ENCODE results near the gene CETN3.

Gene CETN3

GRCh38 chr5:90409318-90410177, at the start of gene CETN3:
CETN3 (minus strand) TSS chr5:90409756; CDS start chr5:90409661, 95 bp downstream.
- no peaks in the 10 kb centered on the region for H3K36me3 ChIP-seq (ENCODE audit: control insufficient read depth, insufficient read depth, low read length)
- H3K9ac ChIP-seq (ENCODE audit: low read length): peak within 1 kb of the TSS; percentile 99
- peak within 1 kb of the TSS; percentile 94 for H3K4me3 ChIP-seq (ENCODE audit: low read length)
- peaks cover 3% of the 10 kb centered on the region for H3K4me1 ChIP-seq (ENCODE audit: control insufficient read depth, insufficient read depth, low read length)
- no peaks in the 10 kb centered on the region for H3K27me3 ChIP-seq (ENCODE audit: control insufficient read depth, insufficient read depth, low read length)
- H3K27ac ChIP-seq (ENCODE audit: low read depth, low read length): peak within 1 kb of the TSS; percentile 98

- Histone ChIP-seq H3K27ac (ENCODE audit: low read depth, low read length) (no peak overlapping the region), H3K36me3 (ENCODE audit: control insufficient read depth, insufficient read depth, low read length) (no peaks in the 10 kb centered on the region), H3K9ac (ENCODE audit: low read length) (no peak overlapping the region), H3K4me1 (ENCODE audit: control insufficient read depth, insufficient read depth, low read length) (no peaks in the 10 kb centered on the region), H3K27me3 (ENCODE audit: control insufficient read depth, insufficient read depth, low read length) (no peaks in the 10 kb centered on the region), H3K4me3 (ENCODE audit: low read length) (no peak overlapping the region)
Observed at GRCh38 chr5:90446961-90447360, 37.4 kb upstream of the CETN3 start.

- H3K4me3 ChIP-seq (ENCODE audit: low read length): no peak overlapping the region
- no peak overlapping the region for H3K27ac ChIP-seq (ENCODE audit: low read depth, low read length)
- no peak overlapping the region for H3K9ac ChIP-seq (ENCODE audit: low read length)
- no peaks in the 10 kb centered on the region for H3K36me3 ChIP-seq (ENCODE audit: control insufficient read depth, insufficient read depth, low read length)
- no peaks in the 10 kb centered on the region for H3K27me3 ChIP-seq (ENCODE audit: control insufficient read depth, insufficient read depth, low read length)
- no peaks in the 10 kb centered on the region for H3K4me1 ChIP-seq (ENCODE audit: control insufficient read depth, insufficient read depth, low read length)
Observed at GRCh38 chr5:90440644-90441043, 31.1 kb upstream of the CETN3 start.

GRCh38 chr5:90438100-90438499, 28.5 kb upstream of the CETN3 start:
- H3K36me3 ChIP-seq (ENCODE audit: control insufficient read depth, insufficient read depth, low read length): no peaks in the 10 kb centered on the region
- H3K4me3 ChIP-seq (ENCODE audit: low read length): no peak overlapping the region
- no peak overlapping the region for H3K9ac ChIP-seq (ENCODE audit: low read length)
- no peaks in the 10 kb centered on the region for H3K27me3 ChIP-seq (ENCODE audit: control insufficient read depth, insufficient read depth, low read length)
- no peak overlapping the region for H3K27ac ChIP-seq (ENCODE audit: low read depth, low read length)
- no peaks in the 10 kb centered on the region for H3K4me1 ChIP-seq (ENCODE audit: control insufficient read depth, insufficient read depth, low read length)

GRCh38 chr5:90437663-90438062, 28.1 kb upstream of the CETN3 start:
- Histone ChIP-seq H3K9ac (ENCODE audit: low read length) (no peak overlapping the region), H3K4me1 (ENCODE audit: control insufficient read depth, insufficient read depth, low read length) (no peaks in the 10 kb centered on the region), H3K4me3 (ENCODE audit: low read length) (no peak overlapping the region), H3K36me3 (ENCODE audit: control insufficient read depth, insufficient read depth, low read length) (no peaks in the 10 kb centered on the region), H3K27me3 (ENCODE audit: control insufficient read depth, insufficient read depth, low read length) (no peaks in the 10 kb centered on the region), H3K27ac (ENCODE audit: low read depth, low read length) (no peak overlapping the region)

- Histone ChIP-seq H3K9ac (ENCODE audit: low read length) (no peak overlapping the region), H3K4me3 (ENCODE audit: low read length) (no peak overlapping the region), H3K27ac (ENCODE audit: low read depth, low read length) (no peak overlapping the region), H3K36me3 (ENCODE audit: control insufficient read depth, insufficient read depth, low read length) (no peaks in the 10 kb centered on the region), H3K4me1 (ENCODE audit: control insufficient read depth, insufficient read depth, low read length) (no peaks in the 10 kb centered on the region), H3K27me3 (ENCODE audit: control insufficient read depth, insufficient read depth, low read length) (no peaks in the 10 kb centered on the region)
Observed at GRCh38 chr5:90434116-90434714, 24.7 kb upstream of the CETN3 start.

GRCh38 chr5:90424245-90424644, 14.7 kb upstream of the CETN3 start:
- H3K4me1 ChIP-seq (ENCODE audit: control insufficient read depth, insufficient read depth, low read length): no peaks in the 10 kb centered on the region
- no peak overlapping the region for H3K27ac ChIP-seq (ENCODE audit: low read depth, low read length)
- H3K9ac ChIP-seq (ENCODE audit: low read length): no peak overlapping the region
- H3K4me3 ChIP-seq (ENCODE audit: low read length): no peak overlapping the region
- no peaks in the 10 kb centered on the region for H3K36me3 ChIP-seq (ENCODE audit: control insufficient read depth, insufficient read depth, low read length)
- no peaks in the 10 kb centered on the region for H3K27me3 ChIP-seq (ENCODE audit: control insufficient read depth, insufficient read depth, low read length)

- Histone ChIP-seq H3K9ac (ENCODE audit: low read length) (no peak overlapping the region), H3K4me1 (ENCODE audit: control insufficient read depth, insufficient read depth, low read length) (no peaks in the 10 kb centered on the region), H3K27me3 (ENCODE audit: control insufficient read depth, insufficient read depth, low read length) (no peaks in the 10 kb centered on the region), H3K27ac (ENCODE audit: low read depth, low read length) (no peak overlapping the region), H3K4me3 (ENCODE audit: low read length) (no peak overlapping the region), H3K36me3 (ENCODE audit: control insufficient read depth, insufficient read depth, low read length) (no peaks in the 10 kb centered on the region)
Observed at GRCh38 chr5:90421136-90421535, 11.6 kb upstream of the CETN3 start.

- H3K36me3 ChIP-seq (ENCODE audit: control insufficient read depth, insufficient read depth, low read length): no peaks in the 10 kb centered on the region
- H3K27ac ChIP-seq (ENCODE audit: low read depth, low read length): no peak overlapping the region
- H3K4me1 ChIP-seq (ENCODE audit: control insufficient read depth, insufficient read depth, low read length): no peaks in the 10 kb centered on the region
- H3K27me3 ChIP-seq (ENCODE audit: control insufficient read depth, insufficient read depth, low read length): no peaks in the 10 kb centered on the region
- no peak overlapping the region for H3K9ac ChIP-seq (ENCODE audit: low read length)
- H3K4me3 ChIP-seq (ENCODE audit: low read length): no peak overlapping the region
Observed at GRCh38 chr5:90418214-90418613, 8.7 kb upstream of the CETN3 start.

GRCh38 chr5:90410178-90410762, 714 bp upstream of the CETN3 start:
- H3K27ac ChIP-seq (ENCODE audit: low read depth, low read length): peak overlapping the region; percentile 94
- H3K27me3 ChIP-seq (ENCODE audit: control insufficient read depth, insufficient read depth, low read length): no peaks in the 10 kb centered on the region
- peak overlapping the region; percentile 85 for H3K4me3 ChIP-seq (ENCODE audit: low read length)
- peak overlapping the region; percentile 96 for H3K9ac ChIP-seq (ENCODE audit: low read length)
- no peaks in the 10 kb centered on the region for H3K36me3 ChIP-seq (ENCODE audit: control insufficient read depth, insufficient read depth, low read length)
- peaks cover 3% of the 10 kb centered on the region for H3K4me1 ChIP-seq (ENCODE audit: control insufficient read depth, insufficient read depth, low read length)

GRCh38 chr5:90408571-90409317, 812 bp downstream of the CETN3 start:
- H3K27me3 ChIP-seq (ENCODE audit: control insufficient read depth, insufficient read depth, low read length): no peaks in the 10 kb centered on the region
- H3K4me1 ChIP-seq (ENCODE audit: control insufficient read depth, insufficient read depth, low read length): peaks cover 3% of the 10 kb centered on the region
- no peaks in the 10 kb centered on the region for H3K36me3 ChIP-seq (ENCODE audit: control insufficient read depth, insufficient read depth, low read length)
- H3K27ac ChIP-seq (ENCODE audit: low read depth, low read length): peak overlapping the region; percentile 98
- peak overlapping the region; percentile 99 for H3K9ac ChIP-seq (ENCODE audit: low read length)
- H3K4me3 ChIP-seq (ENCODE audit: low read length): peak overlapping the region; percentile 94

GRCh38 chr5:90406466-90406865, 3.1 kb downstream of the CETN3 start:
- H3K36me3 ChIP-seq (ENCODE audit: control insufficient read depth, insufficient read depth, low read length): no peaks in the 10 kb centered on the region
- peaks cover 3% of the 10 kb centered on the region for H3K4me1 ChIP-seq (ENCODE audit: control insufficient read depth, insufficient read depth, low read length)
- no peak overlapping the region for H3K27ac ChIP-seq (ENCODE audit: low read depth, low read length)
- no peaks in the 10 kb centered on the region for H3K27me3 ChIP-seq (ENCODE audit: control insufficient read depth, insufficient read depth, low read length)
- H3K4me3 ChIP-seq (ENCODE audit: low read length): no peak overlapping the region
- no peak overlapping the region for H3K9ac ChIP-seq (ENCODE audit: low read length)
